K562 (cell line): ENCODE measurements around the gene CLCN1. TPM values are rescaled to one million over a fixed set of nuclear protein-coding genes. Genes with fewer than 3 reads are reported as not detected.

Experiments used
- BHLHE40 ChIP-seq: IDR thresholded peaks from 2 replicates; pipeline ENCODE4 v1.6.1; 2011; ENCODE audit warnings: low read length, improper control_type of control experiment
- CHD2 ChIP-seq: IDR thresholded peaks from 2 replicates; pipeline ENCODE4 v1.6.1; 2011; ENCODE audit warnings: low read depth, low read length
- DMBX1 ChIP-seq: fragments of 250-450 bp; sonication (Bioruptor Pico); IDR thresholded peaks from 2 replicates; pipeline ENCODE4 v1.8.0; 2022; ENCODE audit warnings: inconsistent platforms, mild to moderate bottlenecking, moderate library complexity, borderline replicate concordance
- HDAC2 ChIP-seq: fragments of 450-650 bp; IDR thresholded peaks from 2 replicates; pipeline ENCODE4 v1.6.1; 2016; ENCODE audit warnings: mild to moderate bottlenecking
- HLTF ChIP-seq: fragments of 450-650 bp; IDR thresholded peaks from 2 replicates; pipeline ENCODE4 v1.6.1; 2016
- HSF4 ChIP-seq: fragments of 250-450 bp; sonication (Bioruptor Pico); IDR thresholded peaks from 2 replicates; pipeline ENCODE4 v2.1.2; 2022; ENCODE audit warnings: mild to moderate bottlenecking, moderate library complexity, borderline replicate concordance
- MAZ ChIP-seq, 2 experiments: fragments of 450-650 bp in 1 of 2; sonication (generic) in 1 of 2; formaldehyde crosslinking; IDR thresholded peaks in 1 of 2; conservative IDR thresholded peaks in 1 of 2; 2 replicates each; pipeline versions ENCODE4 v1.4.0 to v1.5.0; 2020; ENCODE audit warnings: mild to moderate bottlenecking in 1 of 2, missing genetic modification reagents in 1 of 2
- NFIX ChIP-seq: fragments of 250-450 bp; sonication (Bioruptor Pico); IDR thresholded peaks from 2 replicates; pipeline ENCODE4 v1.4.0; 2020; ENCODE audit warnings: low read depth, mild to moderate bottlenecking, moderate library complexity
- SMARCA4 ChIP-seq: fragments of 450-650 bp; IDR thresholded peaks from 2 replicates; pipeline ENCODE4 v1.6.1; 2016
- ZBTB1 ChIP-seq: sonication (generic); formaldehyde crosslinking; IDR thresholded peaks from 2 replicates; pipeline ENCODE4 v1.8.1; 2023; ENCODE audit warnings: missing genetic modification reagents, low read depth, mild to moderate bottlenecking, borderline replicate concordance
- ZC3H4 ChIP-seq: sonication (generic); formaldehyde crosslinking; IDR thresholded peaks from 2 replicates; pipeline ENCODE4 v1.9.0; 2021; ENCODE audit warnings: missing genetic modification reagents, borderline replicate concordance
- ZNF143 ChIP-seq: sonication (generic); formaldehyde crosslinking; IDR thresholded peaks from 2 replicates; pipeline ENCODE4 v1.9.0; 2022; ENCODE audit warnings: mild to moderate bottlenecking, missing genetic modification reagents
- ZNF644 ChIP-seq: fragments of 200-800 bp; sonication (Bioruptor generic); IDR thresholded peaks from 2 replicates; pipeline ENCODE4 v1.6.1; 2016; ENCODE audit warnings: low read depth, missing genetic modification characterization, missing compliant biosample characterization
- ZNF766 ChIP-seq: fragments of 200-800 bp; sonication (Bioruptor generic); conservative IDR thresholded peaks from 2 replicates; pipeline ENCODE4 v1.6.1; 2016; ENCODE audit warnings: missing genetic modification characterization, missing compliant biosample characterization
- ZNF830 ChIP-seq: fragments of 250-450 bp; sonication (Bioruptor Pico); IDR thresholded peaks from 2 replicates; pipeline ENCODE4 v1.5.0; 2021; ENCODE audit warnings: mild to moderate bottlenecking
- polyA plus RNA-seq, 8 experiments: library from polyadenylated mRNA; depleted of rRNA in 4 of 8; stranded (reverse) in 5 of 8; unstranded in 3 of 8; fragments of >200 nt; fragmentation: Nextera tagmentation in 2 of 8; fragmentation: Illumina TruSeq in 1 of 8; extraction: Ambion mirVana in 2 of 8; extraction: Trizol in 1 of 8; gene quantifications; 2 replicates each; pipeline versions ENCODE4 v1.2.1 to v1.2.3, GENCODE V29; 2011 to 2014; ENCODE audit warnings: inconsistent platforms in 1 of 8, missing spikeins in 1 of 8
- total RNA-seq, 7 experiments: library from RNA; depleted of rRNA in 6 of 7; stranded (reverse); fragments of >200 nt in 6 of 7; fragmentation: Illumina TruSeq in 2 of 7; extraction: Trizol in 2 of 7; gene quantifications; 2 replicates each; pipeline versions ENCODE4 v1.2.1 to v1.2.3, GENCODE V29; 2011 to 2021; ENCODE audit warnings: low replicate concordance in 1 of 7
- TF ChIP-seq, protein P1 (sequence below), 3 experiments: fragments of 200-800 bp in 1 of 3; sonication (Bioruptor generic) in 1 of 3; sonication (generic) in 1 of 3; formaldehyde crosslinking in 1 of 3; IDR thresholded peaks; 2 replicates each; pipeline versions ENCODE4 v1.6.1 to v1.8.0; 2016 to 2022; ENCODE audit warnings: mild to moderate bottlenecking in 2 of 3, missing compliant biosample characterization in 2 of 3, missing genetic modification characterization in 2 of 3, missing genetic modification reagents in 1 of 3
- TF ChIP-seq, protein P2 (sequence below), 2 experiments: IDR thresholded peaks; 2 replicates each; pipeline ENCODE4 v1.6.1; 2012; ENCODE audit warnings: improper control_type of control experiment in 2 of 2, low read depth in 2 of 2, low read length in 2 of 2, borderline replicate concordance in 1 of 2
- TF ChIP-seq, protein P3 (sequence below): fragments of 450-650 bp; conservative IDR thresholded peaks from 2 replicates; pipeline ENCODE4 v1.6.1; 2016; ENCODE audit warnings: missing genetic modification characterization, low read depth, mild to moderate bottlenecking, missing compliant biosample characterization, moderate library complexity
- TF ChIP-seq, protein P4 (sequence below): fragments of 250-450 bp; sonication (Bioruptor Pico); IDR thresholded peaks from 2 replicates; pipeline ENCODE4 v1.8.0; 2021; ENCODE audit warnings: moderate library complexity, mild to moderate bottlenecking, inconsistent platforms

CLCN1 gene
- total and polyA plus RNA-seq, 9 of the 15 experiments (the other 6 are each of a cell fraction or from before 2014, with no cell fraction given) = 0.01 to 0.11 (median 0.04) TPM; not detected in 4

DNA sequence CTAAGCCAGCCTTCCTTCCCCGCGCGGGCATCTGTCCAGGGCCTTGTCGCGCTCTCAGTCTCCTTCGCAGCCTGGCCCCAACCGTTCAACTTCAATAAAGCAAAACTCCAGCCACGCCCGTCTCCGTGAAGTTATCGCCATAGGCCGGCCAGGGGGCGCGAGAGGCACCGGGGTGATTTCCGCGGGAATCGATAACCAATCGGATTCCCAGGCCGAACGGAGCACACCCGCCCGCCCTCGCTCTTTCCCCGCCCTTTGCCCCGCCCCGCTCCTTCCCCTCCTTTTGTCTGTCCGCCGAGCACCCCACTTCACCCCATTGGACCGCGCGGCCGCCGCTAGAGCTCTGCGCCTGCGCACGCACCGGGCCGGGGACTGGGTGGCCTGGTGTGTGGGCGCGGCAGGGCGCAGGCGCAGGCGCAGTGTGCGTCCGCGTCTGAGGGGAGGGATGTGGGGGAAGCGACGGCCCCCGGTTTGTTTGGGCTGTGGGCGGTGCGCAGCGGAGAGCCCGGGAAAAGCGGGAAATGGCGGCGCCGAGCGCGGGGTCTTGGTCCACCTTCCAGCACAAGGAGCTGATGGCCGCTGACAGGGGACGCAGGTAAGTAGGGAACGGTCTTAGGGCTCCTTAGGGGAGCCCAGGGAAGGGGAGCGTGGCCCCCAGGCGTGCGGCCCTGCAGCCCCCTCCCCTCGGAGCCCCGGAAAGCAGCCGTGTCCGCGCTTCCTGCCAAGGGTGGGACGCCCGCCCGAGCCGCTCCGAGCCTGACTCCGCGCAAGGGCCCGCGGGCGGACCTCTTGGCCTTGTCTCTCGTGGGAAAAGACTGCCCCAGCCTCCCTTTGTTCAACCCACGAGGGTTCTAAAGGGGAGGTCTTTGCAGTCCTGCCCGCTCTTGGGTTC lies 27.7 kb upstream of the CLCN1 start, which contains the start of gene CASP2 (continued):
- TF ChIP-seq, protein P1, sequence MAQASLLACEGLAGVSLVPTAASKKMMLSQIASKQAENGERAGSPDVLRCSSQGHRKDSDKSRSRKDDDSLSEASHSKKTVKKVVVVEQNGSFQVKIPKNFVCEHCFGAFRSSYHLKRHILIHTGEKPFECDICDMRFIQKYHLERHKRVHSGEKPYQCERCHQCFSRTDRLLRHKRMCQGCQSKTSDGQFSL (CRISPR knock-in tag; IDR thresholded peaks at IDR 0.05) = peak; percentile 80
- TF ChIP-seq, protein P1 (tag; IDR thresholded peaks at IDR 0.05) = no peak
- TF ChIP-seq ZC3H4 = no peak
- TF ChIP-seq, protein P2, sequence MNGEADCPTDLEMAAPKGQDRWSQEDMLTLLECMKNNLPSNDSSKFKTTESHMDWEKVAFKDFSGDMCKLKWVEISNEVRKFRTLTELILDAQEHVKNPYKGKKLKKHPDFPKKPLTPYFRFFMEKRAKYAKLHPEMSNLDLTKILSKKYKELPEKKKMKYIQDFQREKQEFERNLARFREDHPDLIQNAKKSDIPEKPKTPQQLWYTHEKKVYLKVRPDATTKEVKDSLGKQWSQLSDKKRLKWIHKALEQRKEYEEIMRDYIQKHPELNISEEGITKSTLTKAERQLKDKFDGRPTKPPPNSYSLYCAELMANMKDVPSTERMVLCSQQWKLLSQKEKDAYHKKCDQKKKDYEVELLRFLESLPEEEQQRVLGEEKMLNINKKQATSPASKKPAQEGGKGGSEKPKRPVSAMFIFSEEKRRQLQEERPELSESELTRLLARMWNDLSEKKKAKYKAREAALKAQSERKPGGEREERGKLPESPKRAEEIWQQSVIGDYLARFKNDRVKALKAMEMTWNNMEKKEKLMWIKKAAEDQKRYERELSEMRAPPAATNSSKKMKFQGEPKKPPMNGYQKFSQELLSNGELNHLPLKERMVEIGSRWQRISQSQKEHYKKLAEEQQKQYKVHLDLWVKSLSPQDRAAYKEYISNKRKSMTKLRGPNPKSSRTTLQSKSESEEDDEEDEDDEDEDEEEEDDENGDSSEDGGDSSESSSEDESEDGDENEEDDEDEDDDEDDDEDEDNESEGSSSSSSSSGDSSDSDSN (IDR thresholded peaks at IDR 0.05; ENCODE audit: borderline replicate concordance in 1 of 2, low read depth in 2 of 2, low read length in 2 of 2) = peak; percentile 17 to 48; a peak in 2 of 4 replicates
- 0 out of 2 replicates have a peak, but pooled peaks have one; percentile 56 for TF ChIP-seq HSF4
- peak; percentile 95 to 96 for TF ChIP-seq MAZ (CRISPR knock-in tag; conservative IDR thresholded peaks at IDR 0.05 in 1 of 2, IDR thresholded peaks at IDR 0.05 in 1 of 2)
- TF ChIP-seq ZNF143 (CRISPR knock-in tag) = no peak
- peak; percentile 80 for TF ChIP-seq DMBX1 (CRISPR knock-in tag)
- peak; percentile 76 for TF ChIP-seq ZBTB1 (CRISPR knock-in tag)
- TF ChIP-seq, protein P3, sequence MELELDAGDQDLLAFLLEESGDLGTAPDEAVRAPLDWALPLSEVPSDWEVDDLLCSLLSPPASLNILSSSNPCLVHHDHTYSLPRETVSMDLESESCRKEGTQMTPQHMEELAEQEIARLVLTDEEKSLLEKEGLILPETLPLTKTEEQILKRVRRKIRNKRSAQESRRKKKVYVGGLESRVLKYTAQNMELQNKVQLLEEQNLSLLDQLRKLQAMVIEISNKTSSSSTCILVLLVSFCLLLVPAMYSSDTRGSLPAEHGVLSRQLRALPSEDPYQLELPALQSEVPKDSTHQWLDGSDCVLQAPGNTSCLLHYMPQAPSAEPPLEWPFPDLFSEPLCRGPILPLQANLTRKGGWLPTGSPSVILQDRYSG (tag) = peak; percentile 74; the same call in 1 of the 2 replicates
- no peak for TF ChIP-seq NFIX (CRISPR knock-in tag)
- TF ChIP-seq HLTF = peak; percentile 82; the same call in 1 of the 2 replicates
- no peak for TF ChIP-seq ZNF644 (tag)
- peak; percentile 42; the same call in 1 of the 2 replicates for TF ChIP-seq BHLHE40
- TF ChIP-seq ZNF766 = peak; percentile 77; the same call in 1 of the 2 replicates
- TF ChIP-seq SMARCA4 = no peak; the same call in 1 of the 2 replicates
- TF ChIP-seq CHD2 = peak; percentile 82
- TF ChIP-seq ZNF830 (CRISPR knock-in tag) = 0 out of 2 replicates have a peak, but pooled peaks have one; percentile 45
- TF ChIP-seq HDAC2 = peak; percentile 89; the same call in 1 of the 2 replicates
- TF ChIP-seq, protein P4, sequence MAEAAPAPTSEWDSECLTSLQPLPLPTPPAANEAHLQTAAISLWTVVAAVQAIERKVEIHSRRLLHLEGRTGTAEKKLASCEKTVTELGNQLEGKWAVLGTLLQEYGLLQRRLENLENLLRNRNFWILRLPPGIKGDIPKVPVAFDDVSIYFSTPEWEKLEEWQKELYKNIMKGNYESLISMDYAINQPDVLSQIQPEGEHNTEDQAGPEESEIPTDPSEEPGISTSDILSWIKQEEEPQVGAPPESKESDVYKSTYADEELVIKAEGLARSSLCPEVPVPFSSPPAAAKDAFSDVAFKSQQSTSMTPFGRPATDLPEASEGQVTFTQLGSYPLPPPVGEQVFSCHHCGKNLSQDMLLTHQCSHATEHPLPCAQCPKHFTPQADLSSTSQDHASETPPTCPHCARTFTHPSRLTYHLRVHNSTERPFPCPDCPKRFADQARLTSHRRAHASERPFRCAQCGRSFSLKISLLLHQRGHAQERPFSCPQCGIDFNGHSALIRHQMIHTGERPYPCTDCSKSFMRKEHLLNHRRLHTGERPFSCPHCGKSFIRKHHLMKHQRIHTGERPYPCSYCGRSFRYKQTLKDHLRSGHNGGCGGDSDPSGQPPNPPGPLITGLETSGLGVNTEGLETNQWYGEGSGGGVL (CRISPR knock-in tag) = no peak
